Ramos (cell line): ENCODE measurements around the gene XPNPEP3.

Experiments
- in situ Hi-C: fragments of 300-500 bp; cut with MboI; formaldehyde crosslinking; loops from one replicate; pipeline ENCODE4 v1.14.3; 2022; ENCODE audit warnings: low sequenced_read_pairs; ENCODE audit not compliant: unreplicated experiment

The XPNPEP3 gene

GRCh38 chr22:40976866-40977700 lies 120.1 kb downstream of the XPNPEP3 start:
- in situ Hi-C loops, result no loop called here

GRCh38 chr22:40979198-40979597 lies 122.2 kb downstream of the XPNPEP3 start:
- in situ Hi-C loops, result no loop called here

- in situ Hi-C loops, result no loop called here
Observed at GRCh38 chr22:40979871-40980270, 122.9 kb downstream of the XPNPEP3 start.
